B cell (primary cell): Measurements from ENCODE around the gene SPATA25. TPM values are rescaled to one million over a fixed set of nuclear protein-coding genes. Genes with fewer than 3 reads are reported as not detected.

Experiments
- ATAC-seq: fragments of 200-7000 bp; cut with Tn5 transposase; one replicate; pipeline ENCODE4 v1.10.0; 2021; ENCODE audit warnings: low read depth, mild to moderate bottlenecking, moderate number of reproducible peaks, moderate library complexity
- CTCF ChIA-PET: fragments of 350-600 bp; sonication (Branson Sonifier 250); formaldehyde crosslinking; loops from one replicate; lab custom pipeline; 2021; ENCODE audit warnings: antibody characterized with exemption, inconsistent platforms; lab: Charles Lee
- POLR2A ChIA-PET: fragments of 350-600 bp; sonication (Branson Sonifier 250); formaldehyde crosslinking; loops from one replicate; lab custom pipeline; 2021; ENCODE audit warnings: antibody characterized with exemption; lab: Charles Lee
- DNase-seq: peaks from one replicate; pipeline ENCODE4 v3.0.0; 2013
- H2AFZ ChIP-seq: 2 replicates; pipeline ENCODE4 v1.6.1; 2012; ENCODE audit warnings: mild to moderate bottlenecking, low read depth, low read length; ENCODE audit not compliant: insufficient read depth, poor library complexity, severe bottlenecking
- H3K27ac ChIP-seq, 2 donors: 1 replicate in 1 of 2; 2 replicates in 1 of 2; pipeline ENCODE4 v1.5.1; 2012 to 2013; ENCODE audit warnings: low read length in 2 of 2, mild to moderate bottlenecking in 2 of 2, moderate library complexity in 1 of 2
- H3K27me3 ChIP-seq, 4 experiments: fragments of 200-600 bp in 1 of 4; sonication (generic) in 1 of 4; replicated peaks in 1 of 4; 1 replicate in 2 of 4; 2 replicates in 2 of 4; pipeline versions ENCODE4 v1.6.1 to v1.7.0; 2013 to 2016; ENCODE audit warnings: low read length in 3 of 4, mild to moderate bottlenecking in 2 of 4, mixed read lengths in 1 of 4, moderate library complexity in 1 of 4; ENCODE audit not compliant: insufficient read depth in 4 of 4, control insufficient read depth in 3 of 4; ENCODE audit errors: control extremely low read depth in 1 of 4
- H3K36me3 ChIP-seq, 2 experiments: replicated peaks in 1 of 2; 1 replicate in 1 of 2; 2 replicates in 1 of 2; pipeline versions ENCODE4 v1.6.1 to v1.7.1; 2013; ENCODE audit warnings: low read length in 1 of 2; ENCODE audit not compliant: insufficient read depth in 2 of 2, control insufficient read depth in 1 of 2; ENCODE audit errors: control extremely low read depth in 1 of 2, extremely low read depth in 1 of 2
- H3K4me1 ChIP-seq, 2 donors: fragments of 200-600 bp in 1 of 2; sonication (generic) in 1 of 2; 1 replicate in 1 of 2; 2 replicates in 1 of 2; pipeline versions ENCODE4 v1.5.1 to v1.6.1; 2013 to 2017; ENCODE audit warnings: low read length in 2 of 2; ENCODE audit not compliant: control insufficient read depth in 2 of 2, insufficient read depth in 2 of 2
- H3K4me2 ChIP-seq: replicated peaks from 2 replicates; pipeline ENCODE3; 2012; ENCODE audit warnings: mild to moderate bottlenecking, low read depth, low read length; ENCODE audit not compliant: poor library complexity, severe bottlenecking
- H3K4me3 ChIP-seq, 5 experiments: fragments of 200-600 bp in 1 of 5; sonication (generic) in 1 of 5; 1 replicate in 3 of 5; 2 replicates in 2 of 5; pipeline versions ENCODE4 v1.5.1 to v1.7.0; 2011 to 2016; ENCODE audit warnings: low read length in 4 of 5, mild to moderate bottlenecking in 4 of 5, low read depth in 2 of 5, control low read depth in 1 of 5, moderate library complexity in 1 of 5; ENCODE audit not compliant: insufficient read depth in 1 of 5; ENCODE audit errors: control extremely low read depth in 1 of 5, extremely low read depth in 1 of 5
- H3K79me2 ChIP-seq: fragments of 200-600 bp; sonication (generic); one replicate; pipeline ENCODE4 v1.6.0; 2016; ENCODE audit warnings: low read length; ENCODE audit not compliant: control insufficient read depth, insufficient read depth
- H3K9ac ChIP-seq: fragments of 200-600 bp; sonication (generic); 2 replicates; pipeline ENCODE4 v1.6.1; 2017; ENCODE audit warnings: mild to moderate bottlenecking, low read length, moderate library complexity
- H3K9me3 ChIP-seq, 3 donors: one replicate each; pipeline versions ENCODE4 v1.6.1 to v1.7.1; 2013; ENCODE audit warnings: low read length in 2 of 3; ENCODE audit not compliant: control insufficient read depth in 2 of 3, insufficient read depth in 1 of 3; ENCODE audit errors: control extremely low read depth in 1 of 3
- H4K20me1 ChIP-seq: 2 replicates; pipeline ENCODE4 v1.6.0; 2012; ENCODE audit warnings: mild to moderate bottlenecking, low read length; ENCODE audit not compliant: insufficient read depth, control insufficient read depth, poor library complexity, severe bottlenecking
- H3K27ac Mint-ChIP-seq: one replicate; pipeline ENCODE4 v1.8.0; 2021; ENCODE audit warnings: mixed read lengths
- H3K27me3 Mint-ChIP-seq: one replicate; pipeline ENCODE4 v1.8.0; 2021; ENCODE audit warnings: mixed read lengths
- H3K4me1 Mint-ChIP-seq: one replicate; pipeline ENCODE4 v1.8.0; 2021; ENCODE audit warnings: mixed read lengths
- H3K4me3 Mint-ChIP-seq: one replicate; pipeline ENCODE4 v1.8.0; 2021; ENCODE audit warnings: mixed read lengths
- H3K9me3 Mint-ChIP-seq: one replicate; pipeline ENCODE4 v1.8.0; 2022; ENCODE audit warnings: mixed read lengths; ENCODE audit not compliant: insufficient read depth
- CTCF ChIP-seq: fragments of 200-600 bp; IDR thresholded peaks from one replicate; pipeline ENCODE4 v1.8.0; 2022; ENCODE audit warnings: antibody characterized with exemption, mild to moderate bottlenecking
- EZH2 ChIP-seq: IDR thresholded peaks from 2 replicates; pipeline ENCODE4 v1.6.1; 2012; ENCODE audit warnings: borderline replicate concordance, low read depth, mild to moderate bottlenecking, moderate library complexity, low read length; ENCODE audit not compliant: insufficient read depth, poor library complexity, severe bottlenecking
- WGBS: methylation state at CpG from one replicate; pipeline ENCODE4 v1.1.5; 2013; ENCODE audit warnings: missing lambda C conversion rate; ENCODE audit not compliant: insufficient coverage; 5-methylcytosine and 5-hydroxymethylcytosine counted together
- intact Hi-C: fragments of 100-400 bp; cut with micrococcal nuclease; formaldehyde crosslinking; loops from one replicate; pipeline ENCODE4 v1.10.0; 2022
- polyA plus RNA-seq: library from polyadenylated mRNA; depleted of rRNA; stranded (reverse); fragments of >200 nt; gene quantifications from 2 replicates; pipeline ENCODE4 v1.2.3, GENCODE V29; 2012
- total RNA-seq, 2 donors: library from RNA; stranded (reverse); fragments of 120-200 nt in 1 of 2; gene quantifications; 1 replicate in 1 of 2; 2 replicates in 1 of 2; pipeline versions ENCODE4 v1.2.3 to v1.2.4, GENCODE V29; 2013 to 2022

Gene SPATA25
- total and polyA plus RNA-seq, 2 donors (not counting 1 experiment from before 2014, with no cell fraction given), result 2.5 to 2.9 TPM

GRCh38 chr20:45883100-45883469 lies 4.3 kb downstream of the SPATA25 start:
- Mint-ChIP-seq H3K27ac (peak overlapping the region; percentile 65), H3K4me3 (peak overlapping the region; percentile 73), H3K4me1 (peaks cover 33% of the 10 kb centered on the region), H3K9me3 (no peaks in the 10 kb centered on the region), H3K27me3 (no peaks in the 10 kb centered on the region)
- Histone ChIP-seq H3K36me3 (peaks cover 0 to 42% of the 10 kb centered on the region in 2 experiments), H2AFZ (no peak overlapping the region), H3K4me1 (peaks cover 3 to 19% of the 10 kb centered on the region in 2 donors), H4K20me1 (no peaks in the 10 kb centered on the region), H3K79me2 (peaks cover 36% of the 10 kb centered on the region), H3K9ac (no peak overlapping the region), H3K4me2 (no peak overlapping the region), H3K27ac (no peak overlapping the region), H3K9me3 (no peaks in the 10 kb centered on the region), H3K4me3 (no peak overlapping the region), H3K27me3 (no peaks in the 10 kb centered on the region)
- ATAC-seq (no peak), DNase-seq (no peak)
- intact Hi-C loops, result no loop called here
- 95% methylated on average over 9 of the region's 9 CpGs for WGBS
- TF ChIP-seq CTCF, result no peak
- no peak for TF ChIP-seq EZH2
- ChIA-PET POLR2A (interaction anchor here (1.1 to 3.6 kb wide), 2 partner anchors 27 to 51 kb away, joined by 4 to 19 read pairs; partner anchors contain the start of gene PCIF1), CTCF (no interaction called here)

- intact Hi-C loops, result no loop called here
- H3K4me1 ChIP-seq, result peaks cover 3 to 19% of the 10 kb centered on the region in 2 donors
- no peak overlapping the region for H3K27ac ChIP-seq
- no peak overlapping the region for H3K4me2 ChIP-seq
- Mint-ChIP-seq H3K4me1 (peaks cover 33% of the 10 kb centered on the region), H3K4me3 (peak overlapping the region; percentile 73), H3K27me3 (no peaks in the 10 kb centered on the region), H3K27ac (peak overlapping the region; percentile 65), H3K9me3 (no peaks in the 10 kb centered on the region)
- 96% methylated on average over 4 of the region's 4 CpGs for WGBS
- H3K36me3 ChIP-seq, result peaks cover 0 to 47% of the 10 kb centered on the region in 2 experiments
- POLR2A ChIA-PET, result interaction anchor here (1.1 to 3.6 kb wide), 3 partner anchors 10 to 51 kb away, joined by 3 to 19 read pairs (median 4); partner anchors contain the start of gene PCIF1
- no peak for ATAC-seq
- H4K20me1 ChIP-seq, result no peaks in the 10 kb centered on the region
- H3K79me2 ChIP-seq, result peaks cover 36% of the 10 kb centered on the region
- H3K27me3 ChIP-seq, result no peaks in the 10 kb centered on the region
- TF ChIP-seq EZH2, result no peak
- no peak for TF ChIP-seq CTCF
- peak; percentile 4 for DNase-seq
- no peak overlapping the region for H3K9ac ChIP-seq
- H3K9me3 ChIP-seq, result no peaks in the 10 kb centered on the region
- H2AFZ ChIP-seq, result no peak overlapping the region
- CTCF ChIA-PET, result interaction anchor here (1.5 to 2.5 kb wide), 2 partner anchors 8 to 41 kb away, joined by 4 to 11 read pairs; partner anchors contain the start of gene NEURL2
- no peak overlapping the region for H3K4me3 ChIP-seq
Measured at GRCh38 chr20:45882469-45883099, 4.8 kb downstream of the SPATA25 start.
